Stimulated activated CD4-positive, alpha-beta T cell treated with anti-CD3 and anti-CD28 coated beads, Interleukin-15, amount 100 ng/mL, for 1 hour (primary cell): ENCODE data around the gene GABRR3.

ENCODE experiments used
- DNase-seq, 2 donors: peaks; one replicate each; pipeline ENCODE4 v3.0.0-alpha.2; 2020; ENCODE audit warnings: low read depth in 1 of 2, low spot score in 1 of 2

GABRR3 gene

GRCh38 chr3:97992547-97993173, 42.5 kb downstream of the GABRR3 start:
- DNase-seq = no peak

GRCh38 chr3:97991293-97991682, 43.8 kb downstream of the GABRR3 start:
- no peak for DNase-seq

GRCh38 chr3:97990624-97991292, 44.4 kb downstream of the GABRR3 start:
- DNase-seq = no peak

- no peak for DNase-seq
These were observed 46.1 kb downstream of the GABRR3 start for GRCh38 chr3:97988784-97989568.

- DNase-seq = no peak
These were observed 47.8 kb downstream of the GABRR3 start for GRCh38 chr3:97987306-97987705.

- DNase-seq = no peak
These were observed 51.1 kb downstream of the GABRR3 start for GRCh38 chr3:97983933-97984491.

- DNase-seq = no peak
These were observed 53.2 kb downstream of the GABRR3 start for GRCh38 chr3:97981886-97982285.

- no peak for DNase-seq
These were observed 55.5 kb downstream of the GABRR3 start for GRCh38 chr3:97979610-97980009.

GRCh38 chr3:97975466-97975865, 59.6 kb downstream of the GABRR3 start:
- no peak for DNase-seq

- DNase-seq = no peak
These were observed 60.1 kb downstream of the GABRR3 start for GRCh38 chr3:97974996-97975395.

GRCh38 chr3:97972976-97973375, 62.1 kb downstream of the GABRR3 start:
- no peak for DNase-seq

- DNase-seq = peak; percentile 53 to 69
These were observed 63.2 kb downstream of the GABRR3 start, which contains the start of gene RIOX2 for GRCh38 chr3:97971679-97972567. Gene RIOX2, minus strand, starts transcription at chr3:97972431. Its CDS starts 4,838 bp downstream, at chr3:97967593.

GRCh38 chr3:97970956-97971620, 64.0 kb downstream of the GABRR3 start:
- no peak for DNase-seq

- no peak for DNase-seq
These were observed 65.0 kb downstream of the GABRR3 start for GRCh38 chr3:97970156-97970555.

- DNase-seq = no peak
These were observed 65.6 kb downstream of the GABRR3 start for GRCh38 chr3:97969541-97969940.

- no peak for DNase-seq
These were observed 66.7 kb downstream of the GABRR3 start for GRCh38 chr3:97968376-97968775.

GRCh38 chr3:97967966-97968365, 67.1 kb downstream of the GABRR3 start:
- DNase-seq = no peak

GRCh38 chr3:97960993-97961766, 73.9 kb downstream of the GABRR3 start:
- DNase-seq = no peak

- no peak for DNase-seq
These were observed 74.6 kb downstream of the GABRR3 start for GRCh38 chr3:97960551-97960950.
